HL-60/S4 (cell line): Measurements from ENCODE around the gene PRSS8.

Experiments used
- in situ Hi-C: fragments of 300-500 bp; cut with MboI; formaldehyde crosslinking; loops from 2 replicates; pipeline ENCODE4 v1.14.3; 2022; ENCODE audit warnings: low sequenced_read_pairs

The PRSS8 gene

GRCh38 chr16:31084584-31085302 lies 50.8 kb downstream of the PRSS8 start:
- in situ Hi-C loops, result no loop called here

- in situ Hi-C loops, result no loop called here
Measured at GRCh38 chr16:31083981-31084380, 51.5 kb downstream of the PRSS8 start.

GRCh38 chr16:31083556-31083955 lies 52.0 kb downstream of the PRSS8 start:
- in situ Hi-C loops, result no loop called here

- in situ Hi-C loops, result no loop called here
Measured at GRCh38 chr16:31083081-31083480, 52.4 kb downstream of the PRSS8 start.

GRCh38 chr16:31082368-31083045 lies 53.0 kb downstream of the PRSS8 start:
- in situ Hi-C loops, result no loop called here
